Prostate gland (tissue), 2 donors: ENCODE results near the gene NARF.
A peak's percentile ranks its signal among the peaks of the same experiment; 100 is the strongest.

Experiments used
- POLR2A ChIP-seq: fragments of 450-650 bp; IDR thresholded peaks from one replicate; pipeline ENCODE4 v1.6.1; 2016; ENCODE audit warnings: antibody characterized with exemption, mild to moderate bottlenecking
- POLR2AphosphoS5 ChIP-seq: sonication (generic); formaldehyde crosslinking; IDR thresholded peaks from one replicate; pipeline ENCODE4 v1.6.1; 2017; ENCODE audit warnings: antibody characterized with exemption
- TF ChIP-seq, protein P1 (sequence below), 4 experiments: fragments of 200-600 bp in 2 of 4; fragments of 450-650 bp in 2 of 4; sonication (generic) in 2 of 4; IDR thresholded peaks; 1 replicate in 3 of 4; 2 replicates in 1 of 4; pipeline ENCODE4 v1.5.1; 2016 to 2019; ENCODE audit warnings: antibody characterized with exemption in 4 of 4, mild to moderate bottlenecking in 2 of 4, moderate library complexity in 2 of 4

DNA sequence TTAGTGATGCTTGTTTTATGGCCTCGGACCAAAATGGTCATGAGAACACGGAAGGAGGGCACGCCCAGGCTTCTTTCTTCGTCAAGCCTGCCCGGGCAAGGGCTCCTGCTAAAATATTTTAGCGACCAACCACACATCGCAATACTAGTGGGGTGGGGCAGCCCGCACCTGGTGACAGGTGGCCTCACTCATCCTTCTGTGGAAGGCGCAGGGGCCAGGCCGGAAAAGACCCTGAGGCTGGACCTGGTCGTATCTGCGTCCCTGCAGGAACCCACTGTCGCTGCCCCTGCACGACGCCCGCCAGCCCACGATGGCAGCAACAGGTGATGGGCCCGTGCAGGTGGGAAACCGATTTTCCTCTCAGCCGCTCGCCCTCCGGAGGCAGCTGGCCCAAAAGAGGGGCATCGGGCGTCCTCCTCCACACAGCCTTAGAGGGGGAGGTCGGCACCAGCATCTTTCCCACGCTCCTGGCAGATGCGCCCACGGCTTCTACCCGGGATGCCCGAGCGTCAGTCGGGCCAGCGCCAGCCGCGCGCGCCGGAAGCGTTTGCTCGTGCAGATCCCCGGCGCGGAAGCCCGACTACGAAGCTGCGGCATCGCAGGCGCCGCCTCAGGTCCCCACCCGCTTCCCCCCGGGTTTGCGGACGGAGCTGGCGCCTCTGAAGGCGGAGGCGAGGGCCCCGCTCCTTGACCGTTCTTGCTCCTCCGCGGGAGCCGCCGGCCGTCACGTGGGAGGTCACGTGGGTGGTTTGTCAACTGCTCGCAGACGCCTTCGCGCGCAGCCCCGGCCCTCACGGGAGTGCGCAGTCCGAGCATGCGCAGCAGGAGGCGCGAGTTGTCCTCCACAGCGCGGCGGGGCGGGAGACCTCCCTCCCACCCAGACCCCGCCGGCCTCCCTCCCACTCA, 38.2 kb downstream of the NARF start:
- TF ChIP-seq POLR2A: peak; percentile 83
- TF ChIP-seq, protein P1, sequence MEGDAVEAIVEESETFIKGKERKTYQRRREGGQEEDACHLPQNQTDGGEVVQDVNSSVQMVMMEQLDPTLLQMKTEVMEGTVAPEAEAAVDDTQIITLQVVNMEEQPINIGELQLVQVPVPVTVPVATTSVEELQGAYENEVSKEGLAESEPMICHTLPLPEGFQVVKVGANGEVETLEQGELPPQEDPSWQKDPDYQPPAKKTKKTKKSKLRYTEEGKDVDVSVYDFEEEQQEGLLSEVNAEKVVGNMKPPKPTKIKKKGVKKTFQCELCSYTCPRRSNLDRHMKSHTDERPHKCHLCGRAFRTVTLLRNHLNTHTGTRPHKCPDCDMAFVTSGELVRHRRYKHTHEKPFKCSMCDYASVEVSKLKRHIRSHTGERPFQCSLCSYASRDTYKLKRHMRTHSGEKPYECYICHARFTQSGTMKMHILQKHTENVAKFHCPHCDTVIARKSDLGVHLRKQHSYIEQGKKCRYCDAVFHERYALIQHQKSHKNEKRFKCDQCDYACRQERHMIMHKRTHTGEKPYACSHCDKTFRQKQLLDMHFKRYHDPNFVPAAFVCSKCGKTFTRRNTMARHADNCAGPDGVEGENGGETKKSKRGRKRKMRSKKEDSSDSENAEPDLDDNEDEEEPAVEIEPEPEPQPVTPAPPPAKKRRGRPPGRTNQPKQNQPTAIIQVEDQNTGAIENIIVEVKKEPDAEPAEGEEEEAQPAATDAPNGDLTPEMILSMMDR (IDR thresholded peaks at IDR 0.05): no peak
- peak; percentile 95 for TF ChIP-seq POLR2AphosphoS5
